H1 (cell line): Measurements from ENCODE around the gene PTPRG.

Experiments
- CTCF ChIP-seq, 3 experiments: IDR thresholded peaks; 1 replicate in 2 of 3; 2 replicates in 1 of 3; pipeline versions ENCODE4 v1.5.1 to v1.6.1; 2011; ENCODE audit warnings: low read length in 3 of 3, mild to moderate bottlenecking in 3 of 3, inconsistent platforms in 2 of 3, low read depth in 1 of 3, moderate library complexity in 1 of 3; ENCODE audit not compliant: insufficient read depth in 1 of 3; ENCODE audit errors: control extremely low read depth in 1 of 3
- EZH2 ChIP-seq: fragments of 200-600 bp; sonication (generic); IDR thresholded peaks from 2 replicates; pipeline ENCODE4 v1.7.1; 2012; ENCODE audit warnings: low read depth, mild to moderate bottlenecking, moderate library complexity, low read length, inconsistent platforms; ENCODE audit not compliant: severe bottlenecking
- NRF1 ChIP-seq: IDR thresholded peaks from 2 replicates; pipeline ENCODE4 v1.6.1; 2011; ENCODE audit warnings: mild to moderate bottlenecking, low read depth, low read length, improper control_type of control experiment
- POLR2A ChIP-seq, 2 experiments: IDR thresholded peaks; 1 replicate in 1 of 2; 2 replicates in 1 of 2; pipeline ENCODE4 v1.6.1; 2011; ENCODE audit warnings: low read depth in 2 of 2, low read length in 2 of 2, mild to moderate bottlenecking in 2 of 2; ENCODE audit errors: control extremely low read depth in 1 of 2
- RFX5 ChIP-seq: IDR thresholded peaks from 2 replicates; pipeline ENCODE4 v1.6.1; 2011; ENCODE audit warnings: low read depth, low read length, improper control_type of control experiment, borderline replicate concordance
- TCF12 ChIP-seq: IDR thresholded peaks from 2 replicates; pipeline ENCODE4 v1.6.1; 2011; ENCODE audit warnings: low read depth, mild to moderate bottlenecking, low read length
- YY1 ChIP-seq: IDR thresholded peaks from 2 replicates; pipeline ENCODE4 v1.6.1; 2011; ENCODE audit warnings: low read depth, mild to moderate bottlenecking, low read length

- TF ChIP-seq EZH2 (no peak), CTCF (IDR thresholded peaks at IDR 0.05; ENCODE audit: control extremely low read depth in 1 of 3, insufficient read depth in 1 of 3, low read depth in 1 of 3, low read length in 3 of 3) (no peak), YY1 (no peak), POLR2A (IDR thresholded peaks at IDR 0.05; ENCODE audit: control extremely low read depth in 1 of 2, low read depth in 2 of 2, low read length in 2 of 2) (no peak), NRF1 (no peak), TCF12 (no peak), RFX5 (no peak)
Measured at GRCh38 chr3:62178032-62178431, 616.7 kb downstream of the PTPRG start.
